HG03159 (cell line): ENCODE data around the gene ALLC.

Source experiments
- ATAC-seq: cut with Tn5 transposase; IDR thresholded peaks from one replicate; pipeline ENCODE4 v1.9.1; 2021; ENCODE audit warnings: mild to moderate bottlenecking, moderate library complexity; ENCODE audit not compliant: unreplicated experiment

Gene ALLC

GRCh38 chr2:3742743-3743508 is 84.9 kb downstream of the ALLC start:
- ATAC-seq = no peak

GRCh38 chr2:3743951-3744555 is 86.1 kb downstream of the ALLC start:
- ATAC-seq = no peak

- ATAC-seq = no peak
These were observed 87.9 kb downstream of the ALLC start for GRCh38 chr2:3745920-3746319.

- ATAC-seq = no peak
These were observed 89.1 kb downstream of the ALLC start for GRCh38 chr2:3747032-3747654.

DNA sequence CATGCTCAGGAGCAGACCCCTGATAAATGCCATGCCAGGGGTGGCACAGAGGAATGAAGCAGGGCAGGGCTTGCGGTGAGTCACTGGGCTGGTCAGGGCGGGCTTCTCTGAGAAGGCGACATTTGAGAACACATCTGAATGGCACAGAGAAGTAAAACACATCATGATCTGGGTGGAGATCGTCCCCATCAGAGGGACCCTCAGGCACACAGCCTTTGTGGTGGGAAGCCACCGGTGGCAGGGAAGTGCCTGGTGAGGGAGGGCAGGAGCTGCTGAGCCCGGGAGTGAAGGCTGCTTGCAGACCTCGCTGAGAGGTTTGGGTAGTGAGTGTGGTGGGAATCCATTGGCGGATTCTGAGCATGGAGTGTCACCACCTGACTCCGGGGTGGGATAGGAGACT is 89.8 kb downstream of the ALLC start:
- no peak for ATAC-seq

DNA sequence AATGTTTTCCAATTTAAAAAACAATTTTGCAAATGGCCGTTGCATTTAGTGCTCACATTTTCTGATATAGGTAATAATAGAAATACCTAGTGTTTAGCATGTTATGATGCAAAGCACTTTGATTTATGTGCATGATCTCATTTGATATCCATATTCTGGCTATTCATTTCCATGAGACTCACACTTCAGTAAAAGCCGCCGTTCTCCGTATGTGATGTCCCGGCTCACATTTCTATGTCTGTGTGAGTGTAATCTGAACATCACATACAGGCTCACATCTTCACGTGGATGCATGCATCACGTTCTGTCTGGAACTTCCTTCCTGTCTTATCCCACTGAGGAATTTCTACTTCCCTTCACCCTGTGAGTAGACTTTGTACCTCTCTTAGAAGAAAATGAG is 91.2 kb downstream of the ALLC start:
- ATAC-seq = no peak

- no peak for ATAC-seq
These were observed 93.3 kb downstream of the ALLC start for GRCh38 chr2:3751251-3751650.

- ATAC-seq = no peak
These were observed 93.8 kb downstream of the ALLC start for GRCh38 chr2:3751806-3752205.
